ENCODE measurements around the gene ZC3H12C. TPM values are rescaled to one million over a fixed set of nuclear protein-coding genes. Genes with fewer than 3 reads are reported as not detected.

ZC3H12C gene
- total and polyA plus RNA-seq, 2 of the 13 experiments (the other 11 are each of a cell fraction or from before 2014, with no cell fraction given): 2.4 to 5.7 TPM

DNA sequence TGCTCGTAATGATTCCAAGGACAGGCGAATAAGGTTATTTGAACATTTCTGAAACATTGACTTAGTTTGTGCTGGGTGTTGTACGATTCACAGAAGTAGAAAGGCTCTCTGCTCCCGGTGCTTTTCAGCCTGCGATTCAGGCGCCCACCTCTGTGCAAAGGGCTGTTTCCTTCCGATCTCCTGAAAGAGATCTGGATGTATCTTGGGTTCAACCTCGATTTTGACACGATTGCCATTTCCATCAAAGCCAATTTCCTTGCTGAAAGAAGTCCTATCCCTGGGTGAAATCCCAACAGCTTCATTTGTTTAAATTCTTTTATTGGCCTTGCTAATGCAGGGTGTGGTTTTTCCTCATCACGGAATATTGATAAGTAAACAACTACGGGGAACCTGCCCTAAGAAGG is 1.1 kb upstream of the ZC3H12C start (continued):
- 0 out of 2 replicates have a peak, but pooled peaks have one; percentile 28 for TF ChIP-seq ZNF317 (CRISPR knock-in tag; IDR thresholded peaks at IDR 0.05)
- TF ChIP-seq, protein P1, sequence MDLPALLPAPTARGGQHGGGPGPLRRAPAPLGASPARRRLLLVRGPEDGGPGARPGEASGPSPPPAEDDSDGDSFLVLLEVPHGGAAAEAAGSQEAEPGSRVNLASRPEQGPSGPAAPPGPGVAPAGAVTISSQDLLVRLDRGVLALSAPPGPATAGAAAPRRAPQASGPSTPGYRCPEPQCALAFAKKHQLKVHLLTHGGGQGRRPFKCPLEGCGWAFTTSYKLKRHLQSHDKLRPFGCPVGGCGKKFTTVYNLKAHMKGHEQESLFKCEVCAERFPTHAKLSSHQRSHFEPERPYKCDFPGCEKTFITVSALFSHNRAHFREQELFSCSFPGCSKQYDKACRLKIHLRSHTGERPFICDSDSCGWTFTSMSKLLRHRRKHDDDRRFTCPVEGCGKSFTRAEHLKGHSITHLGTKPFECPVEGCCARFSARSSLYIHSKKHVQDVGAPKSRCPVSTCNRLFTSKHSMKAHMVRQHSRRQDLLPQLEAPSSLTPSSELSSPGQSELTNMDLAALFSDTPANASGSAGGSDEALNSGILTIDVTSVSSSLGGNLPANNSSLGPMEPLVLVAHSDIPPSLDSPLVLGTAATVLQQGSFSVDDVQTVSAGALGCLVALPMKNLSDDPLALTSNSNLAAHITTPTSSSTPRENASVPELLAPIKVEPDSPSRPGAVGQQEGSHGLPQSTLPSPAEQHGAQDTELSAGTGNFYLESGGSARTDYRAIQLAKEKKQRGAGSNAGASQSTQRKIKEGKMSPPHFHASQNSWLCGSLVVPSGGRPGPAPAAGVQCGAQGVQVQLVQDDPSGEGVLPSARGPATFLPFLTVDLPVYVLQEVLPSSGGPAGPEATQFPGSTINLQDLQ (CRISPR knock-in tag; IDR thresholded peaks at IDR 0.05): no peak

DNA sequence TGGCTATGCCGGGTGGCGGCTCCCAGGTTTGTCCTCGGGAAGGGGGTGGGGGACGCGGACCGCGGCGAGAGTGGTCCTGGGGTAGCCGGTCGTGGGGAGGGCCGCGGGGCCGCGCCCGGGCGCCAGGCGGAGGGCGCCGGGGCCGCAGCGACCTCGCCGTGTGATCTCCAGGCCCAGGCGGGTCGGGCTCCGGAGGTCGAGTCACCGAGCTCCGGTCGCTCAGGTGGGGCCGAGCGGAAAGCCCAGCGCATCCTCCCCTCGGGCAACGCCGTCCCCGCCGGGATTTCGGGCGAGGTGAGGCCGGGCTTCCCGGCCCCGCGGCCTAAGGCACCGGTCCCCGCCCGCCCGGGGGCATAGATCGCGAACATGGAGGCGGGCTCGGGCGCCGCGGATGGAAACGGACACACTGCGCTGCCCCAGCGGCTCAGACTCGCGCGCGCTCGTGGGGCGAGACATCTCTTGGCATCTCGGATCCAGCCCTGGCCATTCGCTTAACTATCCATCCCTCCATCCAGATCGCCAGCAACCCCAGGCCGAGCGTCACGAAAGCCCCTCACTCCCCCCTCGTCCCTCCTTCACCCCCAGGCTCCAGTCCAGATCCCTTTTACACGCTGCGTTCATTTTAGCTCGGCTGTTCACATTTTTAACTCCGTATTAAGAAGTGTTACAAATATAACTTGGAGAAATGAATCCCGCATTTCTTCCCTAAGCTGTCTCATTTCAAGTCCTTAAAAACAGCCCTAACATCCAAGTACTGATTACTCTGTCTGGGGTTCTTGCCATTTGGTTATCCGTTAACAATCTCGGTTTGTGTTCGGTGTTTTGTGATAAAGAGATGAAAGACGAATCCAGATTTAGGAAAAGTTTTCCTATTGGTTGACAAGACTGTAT is 460 bp downstream of the ZC3H12C start:
- ChIA-PET CTCF (ENCODE audit: low intra/inter-chr PET ratio, low total read pairs) (no interaction called here), POLR2A (interaction anchor here (1.3 to 1.4 kb wide), 2 partner anchors 16 to 205 kb away, joined by 3 to 6 read pairs; no protein-coding TSS in a partner anchor)
- FAIRE-seq (no peak), DNase-seq (ENCODE audit: low spot score) (peak; percentile 11), ATAC-seq (peak; percentile 65)
- H3K4me1 ChIP-seq (ENCODE audit: insufficient read depth, low read length): peaks cover 27% of the 10 kb centered on the region
- H3K9ac ChIP-seq (ENCODE audit: insufficient read depth, low read depth, low read length): peak overlapping the region; percentile 87
- H3K9me3 ChIP-seq (ENCODE audit: low read length): no peaks in the 10 kb centered on the region
- H3K27me3 ChIP-seq (ENCODE audit: control insufficient read depth in 1 of 2, insufficient read depth in 2 of 2, low read length in 2 of 2): peaks cover 1 to 12% of the 10 kb centered on the region in 2 experiments; a peak in 2 of 5 replicates
- peak overlapping the region; percentile 87 for H3K27ac ChIP-seq (ENCODE audit: extremely low read length, insufficient read depth, low read length)
- peak overlapping the region; percentile 68 to 89 (median 80) for H3K4me3 ChIP-seq (replicated peaks in 1 of 3; ENCODE audit: insufficient read depth in 1 of 3, low read depth in 2 of 3, low read length in 3 of 3)
- H4K20me1 ChIP-seq (ENCODE audit: insufficient read depth, low read length): no peaks in the 10 kb centered on the region
- BruUV-seq (replicated peaks): no TSS peak
- in situ Hi-C loops (cut with HindIII; ENCODE audit: extremely low pct_ligation_motif_present, low pct_unique_long_range_greater_than_20kb): no loop called here
- intact Hi-C loops (cut with micrococcal nuclease; ENCODE audit: unreplicated experiment): loop anchor here (1.0 to 10.0 kb wide), 5 partner anchors 34 to 341 kb away; partner anchors contain the start of gene RDX
- peak overlapping the region; percentile 69 for H3K4me2 ChIP-seq (ENCODE audit: low read depth, low read length)
- WGBS (ENCODE audit: low lambda C conversion rate): 1% methylated on average over 15 of the region's 80 CpGs
- H3K79me2 ChIP-seq (ENCODE audit: insufficient read depth, low read length): peaks cover 25% of the 10 kb centered on the region
- no peak overlapping the region for H2AFZ ChIP-seq (ENCODE audit: low read length)
- no peaks in the 10 kb centered on the region for H3K36me3 ChIP-seq (replicated peaks in 1 of 2; ENCODE audit: control insufficient read depth in 1 of 2, insufficient read depth in 2 of 2, low read length in 2 of 2)
- TF ChIP-seq PHF8 (CRISPR knock-in tag; IDR thresholded peaks at IDR 0.05): peak; percentile 92
- TF ChIP-seq ZNF788 (CRISPR knock-in tag; IDR thresholded peaks at IDR 0.05; ENCODE audit: borderline replicate concordance): 0 out of 2 replicates have a peak, but pooled peaks have one; percentile 32
- TF ChIP-seq LCORL (IDR thresholded peaks at IDR 0.05): no peak
- TF ChIP-seq LCORL (CRISPR knock-in tag; IDR thresholded peaks at IDR 0.05): 0 out of 2 replicates have a peak, but pooled peaks have one; percentile 15
- 0 out of 2 replicates have a peak, but pooled peaks have one; percentile 38 for TF ChIP-seq ZNF44 (CRISPR knock-in tag; IDR thresholded peaks at IDR 0.05)
- peak; percentile 49 for TF ChIP-seq POLR2G (IDR thresholded peaks at IDR 0.05; ENCODE audit: low read depth, low read length)
- TF ChIP-seq, protein P2, sequence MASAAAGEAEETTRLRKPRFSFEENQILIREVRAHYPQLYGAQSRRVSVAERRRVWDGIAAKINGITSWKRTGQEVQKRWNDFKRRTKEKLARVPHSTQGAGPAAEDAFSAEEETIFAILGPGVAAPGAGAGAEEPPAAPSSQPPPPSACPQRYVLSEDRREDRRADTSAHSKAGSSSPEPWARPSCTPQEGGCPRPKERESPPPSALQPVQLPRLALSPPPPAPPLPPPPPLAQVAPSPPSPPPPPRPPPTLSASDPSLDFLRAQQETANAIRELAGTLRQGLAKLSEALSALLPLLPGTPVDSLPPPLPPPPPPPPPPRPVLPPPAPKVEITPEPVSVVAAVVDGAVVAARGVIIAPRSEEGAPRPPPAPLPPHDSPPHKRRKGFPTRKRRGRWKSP (CRISPR knock-in tag; IDR thresholded peaks at IDR 0.05): 0 out of 2 replicates have a peak, but pooled peaks have one; percentile 26
